Suprapubic skin (tissue), 4 donors: ENCODE data around the gene GPR135. TPM values are rescaled to one million over a fixed set of nuclear protein-coding genes. Genes with fewer than 3 reads are reported as not detected.

ENCODE experiments used
- DNase-seq, 2 donors: peaks; one replicate each; pipeline ENCODE4 v3.0.0-alpha.2; 2019; ENCODE audit warnings: low spot score in 2 of 2
- H3K27ac ChIP-seq: fragments of 200-600 bp; sonication (generic); one replicate; pipeline ENCODE4 v1.5.1; 2019
- H3K27me3 ChIP-seq: fragments of 200-600 bp; sonication (generic); one replicate; pipeline ENCODE4 v1.5.1; 2019
- H3K36me3 ChIP-seq: fragments of 200-600 bp; sonication (generic); one replicate; pipeline ENCODE4 v1.5.1; 2019
- H3K4me1 ChIP-seq: fragments of 200-600 bp; sonication (generic); one replicate; pipeline ENCODE4 v1.5.1; 2019
- H3K4me3 ChIP-seq: fragments of 200-600 bp; sonication (generic); one replicate; pipeline ENCODE4 v1.5.1; 2019; ENCODE audit warnings: mild to moderate bottlenecking
- H3K9me3 ChIP-seq: fragments of 200-600 bp; sonication (generic); one replicate; pipeline ENCODE4 v1.5.1; 2019
- EP300 ChIP-seq: sonication (generic); formaldehyde crosslinking; IDR thresholded peaks from one replicate; pipeline ENCODE4 v1.6.1; 2017; ENCODE audit warnings: antibody characterized with exemption
- POLR2A ChIP-seq, 2 donors: fragments of 450-650 bp; IDR thresholded peaks; one replicate each; pipeline ENCODE4 v1.6.1; 2017; ENCODE audit warnings: antibody characterized with exemption in 2 of 2, mild to moderate bottlenecking in 2 of 2, moderate library complexity in 2 of 2
- POLR2AphosphoS5 ChIP-seq, 3 donors: sonication (generic); formaldehyde crosslinking; IDR thresholded peaks; one replicate each; pipeline ENCODE4 v1.6.1; 2017; ENCODE audit warnings: antibody characterized with exemption in 3 of 3
- WGBS: methylation state at CpG from one replicate; pipeline ENCODE4 v1.1.5; 2018; 5-methylcytosine and 5-hydroxymethylcytosine counted together
- total RNA-seq, 4 donors: library from RNA; depleted of rRNA; stranded (reverse); fragments of >200 nt; gene quantifications; one replicate each; pipeline ENCODE4 v1.1.0, GENCODE V29; 2016
- TF ChIP-seq, protein P1 (sequence below), 2 donors: fragments of 200-600 bp in 1 of 2; fragments of 450-650 bp in 1 of 2; sonication (generic) in 1 of 2; IDR thresholded peaks; one replicate each; pipeline ENCODE4 v1.5.1; 2016 to 2019; ENCODE audit warnings: antibody characterized with exemption in 2 of 2, mild to moderate bottlenecking in 1 of 2, moderate library complexity in 1 of 2

Gene GPR135, protein sequence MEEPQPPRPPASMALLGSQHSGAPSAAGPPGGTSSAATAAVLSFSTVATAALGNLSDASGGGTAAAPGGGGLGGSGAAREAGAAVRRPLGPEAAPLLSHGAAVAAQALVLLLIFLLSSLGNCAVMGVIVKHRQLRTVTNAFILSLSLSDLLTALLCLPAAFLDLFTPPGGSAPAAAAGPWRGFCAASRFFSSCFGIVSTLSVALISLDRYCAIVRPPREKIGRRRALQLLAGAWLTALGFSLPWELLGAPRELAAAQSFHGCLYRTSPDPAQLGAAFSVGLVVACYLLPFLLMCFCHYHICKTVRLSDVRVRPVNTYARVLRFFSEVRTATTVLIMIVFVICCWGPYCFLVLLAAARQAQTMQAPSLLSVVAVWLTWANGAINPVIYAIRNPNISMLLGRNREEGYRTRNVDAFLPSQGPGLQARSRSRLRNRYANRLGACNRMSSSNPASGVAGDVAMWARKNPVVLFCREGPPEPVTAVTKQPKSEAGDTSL
- total RNA-seq, result 1 to 10 TPM; 1.3 to 5.9 (median 2.4) TPM

DNA sequence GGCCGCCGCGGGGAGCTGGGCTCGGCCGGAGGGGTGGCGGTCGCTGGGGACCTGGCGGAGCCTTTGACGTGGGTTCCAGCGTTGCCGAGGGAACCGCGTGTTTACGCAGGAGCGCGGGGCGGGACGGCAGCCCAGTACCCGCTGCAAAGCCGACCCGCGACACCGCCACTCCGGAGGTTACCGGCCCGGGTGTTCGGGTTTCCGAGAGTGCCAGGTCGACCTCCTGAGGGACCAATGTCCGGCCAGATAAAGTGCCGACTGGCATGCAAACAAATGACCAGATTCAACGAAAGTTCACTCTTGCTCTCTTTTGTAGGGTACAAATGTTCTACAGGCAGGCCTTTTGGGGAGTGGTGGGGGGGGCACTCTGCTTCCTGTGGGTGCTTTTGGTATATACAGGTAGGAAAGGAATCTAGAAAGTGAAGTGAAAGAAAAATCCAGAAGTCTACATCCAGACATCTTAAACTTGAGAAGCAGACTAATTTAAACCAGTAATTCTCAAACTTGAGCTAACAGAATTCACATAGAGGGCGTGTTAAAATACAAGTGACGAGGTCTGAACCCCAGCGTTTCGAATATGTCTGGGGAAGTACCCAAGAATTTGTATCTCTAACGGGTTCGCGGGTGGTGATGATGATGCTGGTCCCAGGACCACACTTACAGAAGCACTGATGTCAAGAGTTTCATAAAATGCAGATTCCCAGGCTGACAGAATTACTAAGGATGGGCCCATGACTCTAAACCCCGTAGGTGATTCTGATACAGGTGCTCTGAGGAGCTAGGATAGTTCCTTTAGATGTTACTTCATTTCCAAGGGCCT lies at the start of gene GPR135:
GPR135 (minus strand) TSS at position 65 of the 820 bp plus-strand sequence. CDS start 154 bp downstream, outside the sequence.
- 35% methylated on average over 23 of the region's 40 CpGs for WGBS
- no peaks in the 10 kb centered on the region for H3K27me3 ChIP-seq
- peaks cover 17% of the 10 kb centered on the region for H3K4me1 ChIP-seq
- peak within 1 kb of the TSS; percentile 78 for H3K4me3 ChIP-seq
- TF ChIP-seq, protein P1, sequence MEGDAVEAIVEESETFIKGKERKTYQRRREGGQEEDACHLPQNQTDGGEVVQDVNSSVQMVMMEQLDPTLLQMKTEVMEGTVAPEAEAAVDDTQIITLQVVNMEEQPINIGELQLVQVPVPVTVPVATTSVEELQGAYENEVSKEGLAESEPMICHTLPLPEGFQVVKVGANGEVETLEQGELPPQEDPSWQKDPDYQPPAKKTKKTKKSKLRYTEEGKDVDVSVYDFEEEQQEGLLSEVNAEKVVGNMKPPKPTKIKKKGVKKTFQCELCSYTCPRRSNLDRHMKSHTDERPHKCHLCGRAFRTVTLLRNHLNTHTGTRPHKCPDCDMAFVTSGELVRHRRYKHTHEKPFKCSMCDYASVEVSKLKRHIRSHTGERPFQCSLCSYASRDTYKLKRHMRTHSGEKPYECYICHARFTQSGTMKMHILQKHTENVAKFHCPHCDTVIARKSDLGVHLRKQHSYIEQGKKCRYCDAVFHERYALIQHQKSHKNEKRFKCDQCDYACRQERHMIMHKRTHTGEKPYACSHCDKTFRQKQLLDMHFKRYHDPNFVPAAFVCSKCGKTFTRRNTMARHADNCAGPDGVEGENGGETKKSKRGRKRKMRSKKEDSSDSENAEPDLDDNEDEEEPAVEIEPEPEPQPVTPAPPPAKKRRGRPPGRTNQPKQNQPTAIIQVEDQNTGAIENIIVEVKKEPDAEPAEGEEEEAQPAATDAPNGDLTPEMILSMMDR (IDR thresholded peaks at IDR 0.05), result no peak
- peaks cover 5% of the 10 kb centered on the region for H3K36me3 ChIP-seq
- DNase-seq, result peak in 1 of 2 donors; percentile 80
- peak within 1 kb of the TSS; percentile 48 for H3K27ac ChIP-seq
- no peaks in the 10 kb centered on the region for H3K9me3 ChIP-seq

DNA sequence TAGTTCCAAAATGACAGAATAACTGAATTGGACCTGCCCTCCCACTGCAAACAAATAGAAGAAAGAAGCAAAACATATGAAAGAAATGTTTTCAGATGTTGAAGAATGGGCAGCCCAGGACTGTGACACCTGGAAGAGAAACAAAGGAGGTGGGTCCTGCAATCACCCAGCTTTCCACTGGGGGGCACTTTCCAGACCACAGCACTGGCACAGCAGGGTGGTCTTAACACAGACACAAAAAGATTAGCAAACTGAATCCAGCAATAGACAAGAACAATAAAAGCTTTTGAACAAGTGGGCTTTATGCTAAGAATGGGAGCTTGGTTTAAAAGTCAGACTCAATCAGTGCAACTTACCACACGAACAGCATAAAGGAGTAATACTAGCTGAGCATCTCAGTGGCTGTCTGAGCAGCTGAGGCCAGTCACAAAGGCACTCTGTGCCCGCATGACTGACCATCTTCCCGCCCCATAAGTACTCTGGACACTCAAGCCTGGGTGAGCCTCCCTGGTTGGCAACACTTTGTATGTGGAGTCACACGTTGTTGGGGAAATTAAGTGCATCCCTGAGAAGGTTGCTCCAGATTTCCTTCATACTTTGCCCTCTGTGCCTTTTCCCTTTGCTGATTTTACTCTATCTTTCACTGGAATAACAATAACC lies 46.9 kb upstream of the GPR135 start:
- WGBS, result 70% methylated on average over 4 of the region's 4 CpGs
- Histone ChIP-seq H3K27me3 (no peaks in the 10 kb centered on the region), H3K4me1 (no peaks in the 10 kb centered on the region), H3K4me3 (no peak overlapping the region), H3K9me3 (no peaks in the 10 kb centered on the region), H3K27ac (no peak overlapping the region), H3K36me3 (no peaks in the 10 kb centered on the region)
- DNase-seq, result no peak
- no peak for TF ChIP-seq EP300
- TF ChIP-seq, protein P1 (IDR thresholded peaks at IDR 0.05), result no peak
- TF ChIP-seq POLR2AphosphoS5 (IDR thresholded peaks at IDR 0.05), result no peak
- TF ChIP-seq POLR2A (IDR thresholded peaks at IDR 0.05), result no peak

DNA sequence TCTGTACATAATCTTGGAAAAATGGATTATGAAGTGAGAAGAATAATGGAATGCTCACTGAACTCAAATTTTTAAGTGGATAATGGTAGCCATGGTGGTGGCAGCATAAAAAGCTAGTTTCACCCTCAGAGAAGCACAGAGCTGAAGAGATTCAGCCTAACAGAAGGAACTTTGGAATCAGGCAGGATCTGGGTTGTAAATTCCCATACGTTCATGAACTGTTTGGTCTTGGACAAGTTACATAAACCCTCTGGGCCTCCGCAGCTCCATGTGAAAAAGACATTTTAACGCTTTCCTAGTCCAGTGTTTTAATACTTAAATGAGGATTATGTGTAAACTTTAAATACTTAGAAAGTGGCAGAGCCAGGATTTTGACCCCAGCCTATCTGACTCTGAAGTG lies 45.8 kb upstream of the GPR135 start:
- DNase-seq, result no peak
- Histone ChIP-seq H3K36me3 (no peaks in the 10 kb centered on the region), H3K4me3 (no peak overlapping the region), H3K4me1 (no peaks in the 10 kb centered on the region), H3K27ac (no peak overlapping the region), H3K9me3 (no peaks in the 10 kb centered on the region), H3K27me3 (no peaks in the 10 kb centered on the region)
- WGBS, result 29% methylated on average over 3 of the region's 3 CpGs
- TF ChIP-seq POLR2A (IDR thresholded peaks at IDR 0.05), result no peak
- no peak for TF ChIP-seq EP300
- TF ChIP-seq, protein P1 (IDR thresholded peaks at IDR 0.05), result no peak
- no peak for TF ChIP-seq POLR2AphosphoS5 (IDR thresholded peaks at IDR 0.05)

DNA sequence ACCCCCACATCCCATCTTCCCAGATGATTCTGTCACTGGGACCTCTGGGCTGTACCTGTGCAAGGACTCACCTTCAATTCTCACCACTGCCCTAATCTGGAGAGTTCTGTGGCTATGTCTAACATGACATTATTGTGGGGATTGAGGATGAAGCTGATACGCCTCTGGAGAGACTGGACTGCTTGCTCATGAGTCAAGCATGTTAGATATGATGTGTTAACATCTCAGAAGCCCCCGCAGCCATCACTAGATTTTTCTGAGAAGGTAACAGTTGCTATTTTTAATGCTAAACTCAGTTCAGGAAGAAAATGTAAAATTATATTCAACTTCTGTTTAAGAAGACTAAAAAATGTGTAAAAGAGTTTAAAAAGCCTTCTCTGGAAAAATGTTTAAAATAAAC lies 44.8 kb upstream of the GPR135 start:
- DNase-seq, result no peak
- no peaks in the 10 kb centered on the region for H3K27me3 ChIP-seq
- 80% methylated on average over 2 of the region's 2 CpGs for WGBS
- TF ChIP-seq EP300 (no peak), POLR2A (IDR thresholded peaks at IDR 0.05) (no peak), POLR2AphosphoS5 (IDR thresholded peaks at IDR 0.05) (no peak)
- TF ChIP-seq, protein P1 (IDR thresholded peaks at IDR 0.05), result no peak
- H3K36me3 ChIP-seq, result peaks cover 5% of the 10 kb centered on the region
- no peak overlapping the region for H3K27ac ChIP-seq
- no peaks in the 10 kb centered on the region for H3K4me1 ChIP-seq
- no peak overlapping the region for H3K4me3 ChIP-seq
- no peaks in the 10 kb centered on the region for H3K9me3 ChIP-seq
